GM20000 (cell line): ENCODE data around the gene SSBP2.

Experiments used
- DNase-seq: peaks from one replicate; pipeline ENCODE4 v3.0.0; 2012; ENCODE audit warnings: low spot score
- TF ChIP-seq, protein P1 (sequence below): IDR thresholded peaks from 2 replicates; pipeline ENCODE4 v1.5.1; 2012; ENCODE audit warnings: mild to moderate bottlenecking, control low read depth; ENCODE audit errors: extremely low read depth, missing control alignments

SSBP2 gene

DNA sequence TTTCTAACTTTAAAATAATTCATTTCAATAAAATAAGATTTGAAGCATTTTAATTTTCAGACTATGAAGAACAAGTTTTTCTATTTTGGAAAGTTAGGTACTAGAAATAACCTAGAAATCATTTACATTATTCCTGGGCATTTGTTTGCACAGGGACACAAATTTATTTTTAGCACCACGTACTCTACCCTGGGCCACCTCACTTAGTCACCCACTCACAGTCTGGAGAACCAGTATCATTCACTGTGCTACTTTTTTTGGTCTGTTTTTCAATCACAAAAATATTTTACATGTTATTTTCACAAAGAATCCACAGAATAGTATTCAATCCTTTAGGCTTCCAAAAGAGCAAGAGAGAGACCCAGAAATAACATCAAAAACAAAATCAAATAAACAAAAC is 228.3 kb downstream of the SSBP2 start:
- DNase-seq: no peak
- TF ChIP-seq, protein P1, sequence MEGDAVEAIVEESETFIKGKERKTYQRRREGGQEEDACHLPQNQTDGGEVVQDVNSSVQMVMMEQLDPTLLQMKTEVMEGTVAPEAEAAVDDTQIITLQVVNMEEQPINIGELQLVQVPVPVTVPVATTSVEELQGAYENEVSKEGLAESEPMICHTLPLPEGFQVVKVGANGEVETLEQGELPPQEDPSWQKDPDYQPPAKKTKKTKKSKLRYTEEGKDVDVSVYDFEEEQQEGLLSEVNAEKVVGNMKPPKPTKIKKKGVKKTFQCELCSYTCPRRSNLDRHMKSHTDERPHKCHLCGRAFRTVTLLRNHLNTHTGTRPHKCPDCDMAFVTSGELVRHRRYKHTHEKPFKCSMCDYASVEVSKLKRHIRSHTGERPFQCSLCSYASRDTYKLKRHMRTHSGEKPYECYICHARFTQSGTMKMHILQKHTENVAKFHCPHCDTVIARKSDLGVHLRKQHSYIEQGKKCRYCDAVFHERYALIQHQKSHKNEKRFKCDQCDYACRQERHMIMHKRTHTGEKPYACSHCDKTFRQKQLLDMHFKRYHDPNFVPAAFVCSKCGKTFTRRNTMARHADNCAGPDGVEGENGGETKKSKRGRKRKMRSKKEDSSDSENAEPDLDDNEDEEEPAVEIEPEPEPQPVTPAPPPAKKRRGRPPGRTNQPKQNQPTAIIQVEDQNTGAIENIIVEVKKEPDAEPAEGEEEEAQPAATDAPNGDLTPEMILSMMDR: no peak

DNA sequence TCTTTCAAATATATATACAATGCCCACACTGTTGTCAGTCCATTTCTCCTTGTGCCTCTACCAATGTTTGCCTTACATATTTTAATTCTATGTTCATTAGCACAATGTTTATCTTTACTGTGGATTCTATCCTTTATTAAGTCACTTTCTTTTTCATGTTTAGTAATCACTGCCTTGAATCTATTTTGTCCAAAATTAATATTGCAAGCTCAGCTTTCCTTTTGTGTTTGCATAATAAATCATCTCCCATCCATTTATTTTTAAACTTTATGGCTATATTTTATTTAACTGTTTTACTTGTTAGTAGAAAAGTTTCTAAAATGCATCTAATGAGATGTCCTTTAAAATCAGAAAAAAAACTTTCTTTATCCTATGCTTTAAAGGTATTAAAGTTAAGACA is 230.1 kb downstream of the SSBP2 start:
- TF ChIP-seq, protein P1: no peak
- DNase-seq: no peak

DNA sequence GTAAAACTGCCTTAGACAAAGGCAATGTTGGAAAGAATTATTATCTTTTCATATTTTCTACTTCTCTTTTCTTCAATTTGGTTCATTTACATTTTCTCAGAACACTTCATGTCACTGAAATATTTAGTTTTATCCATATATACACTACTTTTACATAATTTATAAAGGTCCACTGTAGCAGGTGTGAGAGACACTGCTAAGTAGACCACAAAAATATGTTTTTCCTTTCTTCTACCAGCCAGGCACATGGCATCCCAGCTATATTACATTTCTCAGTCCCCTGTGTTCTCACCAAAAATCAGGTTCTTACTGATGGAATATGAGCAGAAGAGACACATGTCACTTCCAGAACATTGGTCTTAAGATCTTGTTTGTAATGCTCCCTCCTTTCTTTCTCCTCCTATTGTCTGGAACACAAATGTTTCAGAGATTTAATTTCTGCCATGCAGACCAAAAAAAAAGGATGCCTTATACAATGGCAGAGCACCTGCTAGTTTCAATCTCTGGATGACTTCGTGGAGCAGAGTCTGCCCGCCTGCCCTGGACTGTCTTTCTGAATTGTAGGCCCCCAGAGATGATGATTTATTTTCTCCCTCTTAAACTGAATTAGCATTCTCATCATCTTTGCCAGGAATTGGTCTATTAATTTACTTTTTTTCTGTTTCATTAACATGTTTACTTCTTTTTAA is 231.5 kb downstream of the SSBP2 start:
- TF ChIP-seq, protein P1: no peak

DNA sequence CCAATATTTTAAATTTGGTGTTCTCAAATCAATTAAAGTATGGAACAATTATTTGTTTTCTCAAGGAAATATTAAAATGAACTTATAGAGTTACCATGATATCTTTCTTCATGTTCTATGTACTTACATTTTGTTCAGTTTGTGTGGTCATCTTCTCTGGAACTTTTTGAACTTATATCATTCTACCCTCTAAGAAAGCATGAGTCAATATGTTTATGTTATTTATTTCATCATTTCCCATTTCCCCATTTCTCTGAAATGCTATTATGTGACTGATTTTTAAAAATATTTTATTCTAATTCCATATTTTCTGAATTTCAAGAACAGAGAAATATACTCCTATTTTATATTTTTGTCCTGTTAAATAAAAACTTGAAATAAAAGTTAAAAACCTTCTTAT is 233.4 kb downstream of the SSBP2 start:
- TF ChIP-seq, protein P1: no peak
- no peak for DNase-seq

More for the DNA sequence above, 231.5 kb downstream of the SSBP2 start:
- no peak for DNase-seq

DNA sequence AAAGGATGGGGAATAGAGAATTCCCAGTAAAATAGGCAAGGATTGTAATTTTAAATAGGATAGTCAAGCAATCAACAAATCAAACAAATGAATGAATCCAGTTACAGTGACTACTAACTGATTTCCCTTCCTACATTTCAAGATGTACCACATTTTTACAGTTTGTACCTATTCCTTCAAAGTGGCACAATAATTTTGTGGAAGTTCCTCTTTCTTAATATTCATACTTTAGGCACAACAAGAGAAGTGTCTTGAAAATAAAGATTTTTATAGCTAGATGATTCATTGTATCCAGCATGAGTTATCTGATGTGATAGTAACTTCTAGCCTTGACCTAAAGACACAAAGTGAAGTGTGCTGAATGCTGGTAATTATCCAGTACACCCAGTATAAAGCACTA is 234.8 kb downstream of the SSBP2 start:
- TF ChIP-seq, protein P1: no peak
- DNase-seq: no peak

DNA sequence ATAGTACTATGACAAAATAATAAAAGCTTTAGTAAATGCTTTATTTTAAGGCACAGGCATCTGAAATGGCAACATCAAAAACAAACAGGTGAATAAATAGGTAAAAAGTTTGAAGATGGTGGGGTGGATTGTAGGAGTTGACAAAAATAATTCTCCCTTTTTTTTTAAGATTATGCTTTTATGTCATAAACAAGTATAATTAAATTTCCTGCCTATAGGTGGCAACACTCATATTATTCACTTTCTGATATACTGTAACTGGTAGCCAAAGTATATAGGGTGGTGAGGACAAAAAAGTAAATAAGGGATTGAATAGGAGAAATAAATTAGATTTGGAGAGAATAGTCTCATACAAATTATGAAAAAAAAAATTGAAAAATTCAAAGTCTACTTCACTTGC is 236.9 kb downstream of the SSBP2 start:
- DNase-seq: no peak
- TF ChIP-seq, protein P1: no peak

DNA sequence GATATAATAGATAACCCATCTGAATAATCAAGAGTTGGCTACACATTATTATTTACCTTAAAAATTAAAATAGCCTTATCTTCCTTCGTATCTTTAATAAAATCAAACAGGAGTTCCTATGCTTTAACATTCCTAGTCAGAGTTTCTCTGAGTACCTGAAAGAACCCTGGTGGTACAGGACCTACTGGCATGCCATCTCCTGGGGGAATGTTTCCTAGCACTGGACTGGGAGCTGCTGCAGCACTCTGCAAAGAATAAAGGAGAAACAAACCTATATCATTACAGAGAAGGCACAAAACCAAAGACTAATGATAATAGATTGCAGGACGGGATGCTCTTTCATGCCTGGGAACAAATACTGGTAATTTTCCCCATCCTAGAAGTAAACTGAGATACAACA is 237.4 kb downstream of the SSBP2 start:
- TF ChIP-seq, protein P1: no peak
- no peak for DNase-seq
